GM10847 (cell line): ENCODE measurements around the gene PKNOX2.

Source experiments
- POLR2A ChIP-seq: IDR thresholded peaks from 2 replicates; pipeline ENCODE4 v1.6.1; 2011; ENCODE audit not compliant: insufficient read length; ENCODE audit errors: extremely low read depth

PKNOX2 gene

DNA sequence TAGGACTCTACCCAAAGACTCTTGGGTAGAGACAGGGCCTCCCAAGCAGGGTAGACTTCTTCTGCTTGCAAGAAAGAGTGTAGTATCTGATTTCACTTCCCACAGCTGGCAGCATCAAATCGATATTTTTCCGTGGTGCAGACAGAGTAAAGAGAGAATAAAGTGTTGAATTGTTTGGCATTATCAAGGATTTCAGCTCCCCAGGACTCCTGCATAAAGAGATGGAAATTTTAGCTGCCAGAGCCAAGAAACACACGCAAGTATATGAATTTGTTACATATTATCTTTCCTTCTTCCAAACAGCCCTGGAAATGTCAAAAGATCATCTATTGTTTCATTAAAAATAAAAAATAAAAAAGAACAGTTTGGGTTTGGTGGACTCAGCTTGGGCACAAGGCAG, 136.8 kb downstream of the PKNOX2 start:
- no peak for TF ChIP-seq POLR2A

DNA sequence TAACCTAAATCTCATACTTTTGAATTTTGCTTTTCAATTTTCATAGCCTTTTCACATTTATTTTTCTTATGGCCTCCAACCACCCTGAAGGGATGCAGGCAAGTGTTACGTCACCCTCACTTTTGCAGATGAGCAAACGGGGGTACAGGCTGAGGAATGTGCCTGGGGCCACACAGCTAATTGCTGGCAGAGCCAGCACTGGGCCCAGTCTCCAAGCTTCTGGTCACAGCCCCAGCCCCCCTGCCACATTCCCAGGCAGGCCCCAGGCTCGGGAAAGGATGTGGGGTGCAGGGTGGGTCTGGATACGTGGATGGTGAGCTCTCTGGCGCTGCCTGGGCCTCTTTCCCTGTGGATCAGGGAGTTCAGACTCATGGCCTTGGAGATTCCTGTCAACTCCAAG, 138.6 kb downstream of the PKNOX2 start:
- TF ChIP-seq POLR2A, result no peak

- TF ChIP-seq POLR2A, result no peak
These were observed 139.1 kb downstream of the PKNOX2 start for GRCh38 chr11:125303694-125304093.

- no peak for TF ChIP-seq POLR2A
These were observed 139.6 kb downstream of the PKNOX2 start for GRCh38 chr11:125304136-125304535.

DNA sequence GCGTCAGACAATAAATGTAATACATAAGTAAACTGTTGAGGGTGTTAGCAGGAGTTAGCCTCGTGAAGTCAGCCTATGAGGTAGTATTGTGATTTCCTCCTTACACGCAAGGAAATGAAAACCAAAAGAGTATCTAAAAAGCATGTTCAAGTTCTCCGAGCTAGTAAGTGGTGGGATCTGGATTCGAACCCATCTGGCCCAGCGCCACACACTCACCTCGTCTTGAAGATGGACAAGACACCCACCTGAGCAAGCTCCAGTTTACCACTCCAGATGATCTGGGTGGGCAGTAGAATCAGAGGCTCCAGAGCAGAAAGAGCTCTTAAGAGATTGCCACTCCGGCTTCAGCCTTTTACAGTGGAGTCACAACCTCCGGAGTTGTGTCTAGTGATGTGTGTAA, 140.3 kb downstream of the PKNOX2 start:
- TF ChIP-seq POLR2A, result no peak

GRCh38 chr11:125305345-125305744, 140.8 kb downstream of the PKNOX2 start:
- no peak for TF ChIP-seq POLR2A

DNA sequence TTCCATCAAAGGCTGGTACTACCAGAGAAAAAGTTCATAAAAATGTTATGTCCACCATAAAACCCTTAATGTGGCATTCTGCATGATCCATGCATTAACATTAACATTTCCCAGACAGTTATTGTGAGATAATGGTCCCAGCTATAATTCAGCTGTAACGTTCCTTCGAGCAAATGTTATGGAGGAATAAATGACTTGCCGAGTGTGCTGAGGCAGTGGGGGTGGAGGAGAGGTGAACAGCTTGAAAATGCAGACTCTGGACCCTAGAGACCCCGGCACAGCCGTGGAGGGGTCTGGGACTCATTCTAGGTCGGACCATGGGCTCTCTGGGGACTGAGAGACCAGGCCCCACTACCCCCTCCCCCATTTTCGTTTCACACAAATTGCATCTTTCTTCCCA, 141.9 kb downstream of the PKNOX2 start:
- no peak for TF ChIP-seq POLR2A

GRCh38 chr11:125308246-125308645, 143.7 kb downstream of the PKNOX2 start:
- TF ChIP-seq POLR2A, result no peak

DNA sequence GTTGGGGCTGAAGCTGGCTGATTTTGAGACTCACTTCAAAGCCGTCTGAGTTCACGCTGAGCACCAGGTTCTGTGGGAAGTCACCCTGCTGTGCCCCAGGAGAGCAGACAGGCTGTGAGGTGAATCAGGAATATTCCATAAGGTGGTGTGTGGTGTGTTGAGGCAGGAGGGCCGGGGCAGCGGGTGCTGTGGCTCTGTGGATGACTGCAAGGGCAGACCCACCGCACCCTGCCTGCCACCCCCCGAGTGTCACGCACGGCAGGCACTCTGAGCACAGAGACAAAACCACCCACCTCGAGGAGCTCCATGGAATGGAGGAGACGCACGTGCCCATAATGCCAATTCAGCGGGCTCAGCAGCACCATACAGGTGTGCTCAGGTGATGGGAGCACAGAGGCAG, 147.8 kb downstream of the PKNOX2 start:
- no peak for TF ChIP-seq POLR2A

DNA sequence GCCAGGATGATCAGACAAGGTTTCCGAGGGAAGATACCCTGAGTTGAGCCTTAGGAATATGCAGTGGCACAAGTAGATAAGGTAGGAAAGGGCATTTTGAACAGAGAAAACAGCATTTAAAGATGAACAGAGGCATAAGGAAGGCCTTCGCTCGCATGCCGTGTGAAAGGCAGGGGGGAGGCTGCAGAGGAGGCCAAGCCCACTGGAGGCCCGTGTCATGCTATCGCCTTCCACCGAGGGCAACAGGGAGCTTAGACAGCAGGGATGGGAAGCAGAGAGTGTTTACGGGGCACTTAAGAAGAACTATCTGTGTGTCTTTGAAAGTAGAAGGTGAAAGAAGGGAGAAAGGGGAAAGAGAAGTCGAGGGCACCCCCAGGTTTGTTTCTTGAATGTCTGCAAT, 148.3 kb downstream of the PKNOX2 start:
- TF ChIP-seq POLR2A, result no peak

DNA sequence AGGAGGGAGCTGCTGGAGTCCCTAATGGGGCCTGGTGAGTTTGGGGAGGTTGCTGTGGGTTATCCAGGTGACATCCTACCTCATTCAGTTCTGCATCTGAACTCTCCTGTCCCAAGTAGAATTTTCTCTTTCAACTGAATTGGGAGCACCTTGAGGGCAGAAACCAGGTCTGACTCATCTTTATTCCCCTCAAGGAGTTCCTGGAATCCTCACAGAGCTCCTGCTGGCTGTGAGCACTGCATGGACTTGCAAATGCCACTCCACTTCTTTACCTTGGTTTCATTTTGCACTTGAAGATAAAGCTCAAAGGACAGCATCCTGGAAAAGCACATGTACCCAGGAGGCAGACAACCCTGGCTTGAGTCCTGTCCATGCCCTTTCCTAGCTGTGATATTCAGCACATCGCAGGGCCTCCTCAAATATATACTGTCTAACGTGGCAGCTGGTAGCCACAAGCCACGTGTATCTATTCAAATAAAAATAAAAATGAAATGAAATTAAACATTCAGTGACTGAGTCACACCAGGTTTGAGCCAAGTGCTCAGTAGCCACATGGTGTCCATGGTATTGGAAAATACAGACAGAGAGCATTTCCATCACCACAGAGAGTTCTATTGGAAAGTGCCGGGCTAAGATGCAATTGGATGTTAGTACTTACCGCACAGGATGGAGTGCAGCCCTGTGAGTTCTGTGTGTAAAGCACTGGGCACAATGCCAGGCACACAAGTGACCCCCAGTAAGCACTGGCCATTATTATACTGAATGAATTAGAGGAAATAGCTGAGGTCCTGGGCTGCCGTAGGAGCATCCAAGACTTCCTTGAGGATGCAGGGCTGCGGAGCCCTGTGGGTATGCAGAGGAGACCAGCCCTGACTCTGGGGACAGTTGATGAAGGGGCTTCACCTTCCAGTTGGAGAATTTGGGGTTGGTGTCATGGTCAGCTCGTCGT, 149.0 kb downstream of the PKNOX2 start:
- no peak for TF ChIP-seq POLR2A

- no peak for TF ChIP-seq POLR2A
These were observed 149.9 kb downstream of the PKNOX2 start for GRCh38 chr11:125314276-125315078.

DNA sequence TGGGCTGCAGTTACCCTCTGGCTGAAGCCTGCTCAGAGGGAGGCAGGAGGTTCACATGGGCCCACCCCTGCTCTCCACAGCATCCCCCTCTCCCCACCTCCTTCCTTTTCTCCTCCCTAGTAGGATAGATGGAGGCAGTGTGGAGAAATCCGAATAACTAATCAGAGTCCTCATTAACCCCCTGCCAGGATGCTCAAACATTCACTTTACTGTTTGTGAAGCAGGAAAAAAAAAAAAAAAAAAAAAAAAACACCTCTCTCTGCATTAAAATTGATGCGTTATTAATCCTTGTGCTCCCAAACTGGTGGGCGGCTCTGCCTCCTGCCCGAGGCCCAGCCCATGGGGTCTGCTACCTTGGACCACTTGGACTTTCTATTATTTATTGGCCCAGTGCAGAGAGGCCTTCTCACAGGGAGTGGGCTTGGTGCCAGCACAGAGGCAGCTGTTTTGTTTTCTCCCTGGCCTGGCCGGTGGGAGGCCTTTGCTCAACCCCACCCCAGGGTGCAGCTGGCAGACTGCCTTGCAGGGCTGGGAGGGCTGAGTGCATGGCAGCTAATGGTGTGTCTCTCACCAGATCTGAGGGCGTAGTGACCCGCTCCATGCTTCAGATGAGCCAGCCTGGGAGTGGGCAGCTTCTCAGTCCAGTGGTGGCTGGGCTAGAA, 150.7 kb downstream of the PKNOX2 start:
- no peak for TF ChIP-seq POLR2A

DNA sequence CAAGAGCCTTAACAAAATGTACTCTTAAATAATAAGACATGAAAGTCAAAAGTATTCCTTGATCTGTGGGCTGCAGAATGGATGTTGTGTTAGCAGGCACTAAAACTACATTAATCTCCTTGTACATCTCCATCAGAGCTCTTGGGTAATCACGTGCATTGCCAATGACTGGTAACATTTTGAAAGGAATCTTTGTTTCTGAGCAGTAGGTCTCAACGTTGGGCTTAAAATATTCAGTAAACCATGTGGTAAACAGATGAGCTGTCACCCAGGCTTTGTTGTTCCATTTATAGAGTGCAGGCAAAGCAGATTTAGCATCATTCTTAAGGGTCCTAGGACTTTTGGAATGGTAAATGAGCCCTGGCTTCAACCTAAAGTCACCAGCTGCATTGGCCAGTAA, 152.9 kb downstream of the PKNOX2 start:
- TF ChIP-seq POLR2A, result no peak

DNA sequence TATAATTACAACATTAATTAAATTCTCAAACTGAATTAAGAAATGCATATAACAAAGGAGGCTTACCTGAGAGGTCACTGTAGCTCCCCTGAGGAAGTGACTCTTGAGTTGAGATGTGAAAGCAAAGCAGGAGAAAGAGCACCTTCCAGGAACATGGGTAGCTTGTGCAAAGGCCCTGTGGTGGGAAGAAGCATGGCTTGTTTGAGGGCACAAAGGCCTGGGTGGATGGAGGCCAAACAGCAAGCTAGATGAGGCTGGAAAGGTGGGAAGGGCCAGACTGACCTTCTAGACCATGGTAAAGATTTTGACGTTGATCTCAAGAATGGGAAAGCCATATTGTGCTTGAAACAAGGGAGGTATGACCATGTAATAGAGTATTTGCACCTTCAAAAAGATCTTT, 155.1 kb downstream of the PKNOX2 start:
- no peak for TF ChIP-seq POLR2A
